CD4-positive, alpha-beta T cell (primary cell): ENCODE results near the gene SIRPD. TPM values are rescaled to one million over a fixed set of nuclear protein-coding genes. Genes with fewer than 3 reads are reported as not detected.

Source experiments
- ATAC-seq: fragments of 200-7000 bp; cut with Tn5 transposase; one replicate; pipeline ENCODE4 v1.10.0; 2022; ENCODE audit warnings: mild to moderate bottlenecking; ENCODE audit not compliant: poor library complexity
- CTCF ChIA-PET: fragments of 350-600 bp; sonication (Branson Sonifier 250); formaldehyde crosslinking; loops from one replicate; lab custom pipeline; 2021; ENCODE audit warnings: antibody characterized with exemption, inconsistent platforms; lab: Charles Lee
- POLR2A ChIA-PET: fragments of 350-600 bp; sonication (Branson Sonifier 250); formaldehyde crosslinking; loops from one replicate; lab custom pipeline; 2021; ENCODE audit warnings: antibody characterized with exemption, inconsistent platforms; lab: Charles Lee
- DNase-seq, 14 experiments: peaks; one replicate each; pipeline ENCODE4 v3.0.0-alpha.2; 2013 to 2020; ENCODE audit warnings: mixed read lengths in 2 of 14
- H3K27ac ChIP-seq, 2 donors: one replicate each; pipeline versions ENCODE4 v1.5.1 to v1.7.0; 2013; ENCODE audit warnings: low read length in 2 of 2, low read depth in 1 of 2, mild to moderate bottlenecking in 1 of 2
- H3K27me3 ChIP-seq, 2 experiments: 1 replicate in 1 of 2; 2 replicates in 1 of 2; pipeline versions ENCODE4 v1.6.1 to v1.7.0; 2013; ENCODE audit warnings: low read length in 2 of 2, control low read depth in 1 of 2, mild to moderate bottlenecking in 1 of 2, moderate library complexity in 1 of 2; ENCODE audit not compliant: insufficient read depth in 2 of 2, control insufficient read depth in 1 of 2
- H3K36me3 ChIP-seq: one replicate; pipeline ENCODE4 v1.6.1; 2013; ENCODE audit warnings: low read length, control low read depth; ENCODE audit not compliant: insufficient read depth
- H3K4me1 ChIP-seq: one replicate; pipeline ENCODE4 v1.6.1; 2013; ENCODE audit warnings: low read length, control low read depth; ENCODE audit not compliant: insufficient read depth
- H3K4me3 ChIP-seq: one replicate; pipeline ENCODE4 v1.5.1; 2013; ENCODE audit warnings: mild to moderate bottlenecking, low read length, moderate library complexity
- H3K9me3 ChIP-seq, 2 experiments: 1 replicate in 1 of 2; 2 replicates in 1 of 2; pipeline versions ENCODE4 v1.6.1 to v1.7.0; 2013; ENCODE audit warnings: low read length in 2 of 2, mild to moderate bottlenecking in 2 of 2, control low read depth in 1 of 2, moderate library complexity in 1 of 2; ENCODE audit not compliant: control insufficient read depth in 1 of 2, insufficient read depth in 1 of 2
- H3K27ac Mint-ChIP-seq: one replicate; pipeline ENCODE4 v1.8.0; 2020; ENCODE audit warnings: mixed read lengths
- H3K27me3 Mint-ChIP-seq: one replicate; pipeline ENCODE4 v1.8.0; 2021; ENCODE audit warnings: mixed read lengths
- H3K36me3 Mint-ChIP-seq: one replicate; pipeline ENCODE4 v1.8.0; 2021; ENCODE audit warnings: low read depth, mixed read lengths
- H3K4me1 Mint-ChIP-seq: one replicate; pipeline ENCODE4 v1.8.0; 2021; ENCODE audit warnings: low read depth, mixed read lengths
- H3K4me3 Mint-ChIP-seq: one replicate; pipeline ENCODE4 v1.8.0; 2020; ENCODE audit warnings: mild to moderate bottlenecking, mixed read lengths
- H3K9me3 Mint-ChIP-seq: one replicate; pipeline ENCODE4 v1.8.0; 2020; ENCODE audit warnings: mixed read lengths
- CTCF ChIP-seq: fragments of 200-600 bp; IDR thresholded peaks from one replicate; pipeline ENCODE4 v1.8.0; 2022; ENCODE audit warnings: antibody characterized with exemption, mild to moderate bottlenecking
- intact Hi-C, 2 experiments: fragments of 100-400 bp; cut with DNase I in 1 of 2; cut with micrococcal nuclease in 1 of 2; formaldehyde crosslinking; loops; one replicate each; pipeline versions ENCODE4 v1.15.1 to v1.9.0; 2023 to 2025; cut with DNase I, micrococcal nuclease
- total RNA-seq, 174 experiments: library from RNA in 2 of 174; stranded (reverse) in 2 of 174; gene quantifications; one replicate each; pipeline ENCODE4 v1.2.3 and lab custom pipeline; 2021 to 2026

Gene SIRPD
- total RNA-seq, 2 experiments from 2014 or later, result 0.28 to 0.55 TPM

- H3K4me1 ChIP-seq, result no peaks in the 10 kb centered on the region
- peaks cover 2% of the 10 kb centered on the region for H3K27me3 Mint-ChIP-seq
These were observed 48.9 kb downstream of the SIRPD start for GRCh38 chr20:1508574-1508973.

GRCh38 chr20:1507276-1507675 is 50.2 kb downstream of the SIRPD start:
- Histone ChIP-seq H3K9me3 (no peaks in the 10 kb centered on the region), H3K4me3 (no peak overlapping the region), H3K27ac (no peak overlapping the region), H3K36me3 (no peaks in the 10 kb centered on the region), H3K4me1 (no peaks in the 10 kb centered on the region), H3K27me3 (peaks cover 0 to 3% of the 10 kb centered on the region in 2 experiments)
- Mint-ChIP-seq H3K27ac (no peak overlapping the region), H3K27me3 (peaks cover 6% of the 10 kb centered on the region), H3K9me3 (peaks cover 1% of the 10 kb centered on the region), H3K4me1 (peaks cover 5% of the 10 kb centered on the region), H3K36me3 (no peaks in the 10 kb centered on the region), H3K4me3 (no peak overlapping the region)
- ATAC-seq (no peak), DNase-seq (no peak)
- ChIA-PET POLR2A (no interaction called here), CTCF (interaction anchor here (1.0 to 3.2 kb wide), 3 partner anchors 227 to 270 kb away, joined by 3 to 25 read pairs (median 3); no protein-coding TSS in a partner anchor)
- intact Hi-C loops, result loop anchor here in 1 of 2 experiments (5.0 kb wide), 1 partner anchor 130 kb away; no protein-coding TSS in a partner anchor
- TF ChIP-seq CTCF, result no peak

More at GRCh38 chr20:1508574-1508973, 48.9 kb downstream of the SIRPD start:
- no peak for DNase-seq
- no peak overlapping the region for H3K27ac Mint-ChIP-seq
- ATAC-seq, result no peak
- peaks cover 2% of the 10 kb centered on the region for H3K4me1 Mint-ChIP-seq
- ChIA-PET POLR2A (interaction anchor here (0.6 to 1.8 kb wide), 3 partner anchors 220 to 268 kb away, joined by 3 to 6 read pairs (median 5); no protein-coding TSS in a partner anchor), CTCF (interaction anchor here (1.4 to 3.5 kb wide), 4 partner anchors 14 to 269 kb away, joined by 3 to 25 read pairs (median 14); no protein-coding TSS in a partner anchor)
- H3K4me3 ChIP-seq, result no peak overlapping the region
- intact Hi-C loops, result loop anchor here in 1 of 2 experiments (5.0 kb wide), 1 partner anchor 129 kb away; no protein-coding TSS in a partner anchor
- no peak for TF ChIP-seq CTCF
- H3K9me3 Mint-ChIP-seq, result peaks cover 4% of the 10 kb centered on the region
- H3K27me3 ChIP-seq, result peaks cover 0 to 3% of the 10 kb centered on the region in 2 experiments
- H3K9me3 ChIP-seq, result no peaks in the 10 kb centered on the region
- no peak overlapping the region for H3K27ac ChIP-seq
- H3K36me3 ChIP-seq, result no peaks in the 10 kb centered on the region
- H3K4me3 Mint-ChIP-seq, result no peak overlapping the region
- H3K36me3 Mint-ChIP-seq, result no peaks in the 10 kb centered on the region

GRCh38 chr20:1505871-1506270 is 51.6 kb downstream of the SIRPD start:
- Histone ChIP-seq H3K27ac (no peak overlapping the region), H3K4me1 (no peaks in the 10 kb centered on the region), H3K4me3 (no peak overlapping the region), H3K36me3 (no peaks in the 10 kb centered on the region), H3K27me3 (peaks cover 3 to 8% of the 10 kb centered on the region in 2 experiments), H3K9me3 (no peaks in the 10 kb centered on the region)
- Mint-ChIP-seq H3K27me3 (peaks cover 13% of the 10 kb centered on the region), H3K36me3 (no peaks in the 10 kb centered on the region), H3K4me3 (no peak overlapping the region), H3K27ac (no peak overlapping the region), H3K9me3 (peaks cover 2% of the 10 kb centered on the region), H3K4me1 (peaks cover 5% of the 10 kb centered on the region)
- ChIA-PET CTCF (no interaction called here), POLR2A (no interaction called here)
- TF ChIP-seq CTCF, result no peak
- DNase-seq (no peak), ATAC-seq (no peak)
- intact Hi-C loops, result loop anchor here in 1 of 2 experiments (5.0 kb wide), 1 partner anchor 131 kb away; no protein-coding TSS in a partner anchor
